GM21360 (cell line): ENCODE results near the gene PDS5A.
"Not testable (repeated sequence)": the region's sequence is repeated elsewhere in the genome, so short reads cannot be mapped to it uniquely, and the experiment has no call there.

Experiments
- ATAC-seq: cut with Tn5 transposase; IDR thresholded peaks from one replicate; pipeline ENCODE4 v1.9.1; 2021; ENCODE audit warnings: mild to moderate bottlenecking, moderate library complexity; ENCODE audit not compliant: unreplicated experiment

The PDS5A gene

DNA sequence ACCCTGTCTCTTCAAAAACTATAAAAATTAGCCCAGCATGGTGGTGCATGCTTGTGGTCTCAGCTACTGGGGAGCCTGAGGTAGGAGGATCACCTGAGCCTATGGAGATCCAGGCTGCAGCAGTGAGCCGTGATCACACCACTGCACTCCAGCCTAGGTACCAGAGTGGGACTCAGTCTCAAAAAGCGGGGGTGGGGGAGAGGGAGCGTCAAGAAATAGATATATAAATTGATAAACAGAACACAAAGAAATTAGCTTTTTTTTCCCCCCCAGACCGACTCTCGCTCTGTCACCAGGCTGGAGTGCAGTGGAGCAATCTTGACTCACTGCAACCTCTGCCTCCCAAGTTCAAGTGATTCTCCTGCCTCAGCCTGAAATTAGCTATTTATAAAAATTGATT is 14.1 kb downstream of the PDS5A start:
- no peak for ATAC-seq

DNA sequence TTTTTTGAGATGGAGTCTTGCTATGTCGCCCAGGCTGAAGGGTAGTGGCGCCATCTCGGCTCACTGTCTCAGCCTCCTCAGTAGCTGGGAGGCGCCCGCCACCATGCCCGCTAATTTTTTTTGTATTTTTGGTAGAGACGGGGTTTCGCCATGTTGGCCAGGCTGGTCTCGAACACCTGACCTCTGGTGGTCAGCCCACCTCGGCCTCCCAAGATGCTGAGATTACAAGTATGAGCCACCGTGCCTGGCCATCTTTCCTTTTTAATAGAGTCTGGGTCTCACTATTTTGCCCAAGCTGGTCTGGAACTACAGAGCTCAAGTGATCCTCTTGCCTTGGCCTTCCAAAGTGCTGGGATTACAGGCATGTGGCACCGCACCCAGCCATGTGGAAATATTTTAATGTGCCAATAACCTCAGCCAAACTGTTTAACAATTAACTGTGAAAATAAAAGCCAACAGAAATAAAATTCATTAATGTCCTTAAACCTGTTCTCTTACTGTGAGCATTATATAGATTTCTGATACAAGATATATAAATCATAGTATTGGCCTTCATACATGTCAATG is 16.3 kb downstream of the PDS5A start:
- ATAC-seq = no peak

DNA sequence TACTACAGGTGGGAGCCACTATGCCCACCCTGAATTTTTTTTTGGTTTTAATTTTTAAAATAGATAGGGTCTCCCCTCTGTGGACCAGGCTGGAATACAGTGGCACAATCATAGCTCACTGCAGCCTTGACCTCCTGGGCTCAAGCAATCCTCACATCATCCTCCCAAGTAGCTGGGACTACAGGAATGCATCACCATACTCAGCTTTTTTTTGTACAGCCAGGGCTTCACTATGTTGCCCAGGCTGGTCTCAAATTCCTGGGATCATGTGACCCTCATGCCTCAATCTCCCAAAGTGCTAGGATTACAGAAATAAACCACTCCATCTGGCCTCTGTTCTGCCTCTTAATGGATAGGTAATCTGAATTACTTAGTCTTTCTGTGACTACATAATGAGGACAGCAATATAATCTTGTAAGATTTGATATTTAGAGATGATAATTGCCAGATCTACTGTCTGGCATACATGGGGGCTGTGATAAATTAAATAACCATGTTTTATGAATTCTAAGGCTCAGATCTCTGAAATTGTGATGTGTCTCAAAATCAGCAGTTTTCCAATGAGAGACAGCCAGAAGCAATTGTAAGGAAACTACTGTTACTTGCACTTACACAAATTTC is 26.7 kb downstream of the PDS5A start:
- ATAC-seq = no peak

DNA sequence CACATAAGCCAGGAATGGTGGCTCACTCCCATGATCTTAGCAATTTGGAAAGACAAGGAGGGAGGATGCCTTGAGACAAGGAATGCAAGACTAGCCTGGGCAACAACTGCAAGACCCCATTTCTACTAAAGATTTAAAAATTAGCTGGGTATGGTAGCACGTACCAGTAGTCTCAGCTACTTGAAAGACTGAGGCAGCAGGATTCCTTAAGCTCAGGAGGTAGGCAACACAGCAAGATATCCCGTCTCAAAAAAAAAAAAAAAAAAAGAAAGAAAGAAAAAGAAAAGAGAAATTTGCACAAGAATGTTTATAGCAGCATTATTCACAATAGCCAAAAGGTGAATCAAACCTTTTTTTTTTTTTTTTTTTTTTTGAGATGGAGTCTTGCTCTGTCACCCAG is 29.7 kb downstream of the PDS5A start:
- ATAC-seq = no peak

DNA sequence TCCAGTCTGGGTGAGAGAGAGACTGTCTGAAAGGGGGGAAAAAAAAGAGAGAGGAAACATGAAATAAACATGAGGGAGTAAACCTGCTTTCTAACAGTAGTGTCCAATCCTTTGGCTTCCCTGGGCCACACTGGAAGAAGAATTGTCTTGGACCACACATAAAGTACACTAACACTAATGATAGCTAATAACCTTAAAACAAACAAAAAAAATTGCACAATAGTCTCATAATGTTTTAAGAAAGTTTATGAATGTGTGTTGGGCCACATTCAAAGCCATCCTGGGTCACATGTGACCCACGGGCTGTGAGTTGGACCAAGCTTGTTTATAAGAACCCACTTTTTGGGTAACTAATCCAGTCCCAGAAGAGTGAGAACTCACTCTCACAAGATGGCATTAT is 30.3 kb downstream of the PDS5A start:
- ATAC-seq = no peak

DNA sequence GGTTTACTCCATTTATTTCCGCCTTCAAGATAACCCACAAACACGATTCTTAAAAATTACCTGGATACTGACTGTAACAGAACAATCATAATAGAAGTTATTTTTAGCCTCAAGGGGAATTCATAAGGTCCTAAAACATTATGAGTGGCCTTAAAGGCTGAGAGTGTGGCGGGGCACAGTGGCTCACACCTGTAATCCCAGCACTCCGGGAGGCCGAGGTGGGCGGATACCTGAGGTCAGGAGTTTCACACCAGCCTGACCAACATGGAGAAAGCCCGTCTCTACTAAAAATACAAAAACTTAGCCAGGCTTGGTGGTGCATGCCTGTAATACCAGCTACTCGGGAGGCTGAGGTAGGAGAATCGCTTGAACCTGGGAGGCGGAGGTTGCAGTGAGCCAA is 33.5 kb downstream of the PDS5A start:
- ATAC-seq = not testable (repeated sequence)

DNA sequence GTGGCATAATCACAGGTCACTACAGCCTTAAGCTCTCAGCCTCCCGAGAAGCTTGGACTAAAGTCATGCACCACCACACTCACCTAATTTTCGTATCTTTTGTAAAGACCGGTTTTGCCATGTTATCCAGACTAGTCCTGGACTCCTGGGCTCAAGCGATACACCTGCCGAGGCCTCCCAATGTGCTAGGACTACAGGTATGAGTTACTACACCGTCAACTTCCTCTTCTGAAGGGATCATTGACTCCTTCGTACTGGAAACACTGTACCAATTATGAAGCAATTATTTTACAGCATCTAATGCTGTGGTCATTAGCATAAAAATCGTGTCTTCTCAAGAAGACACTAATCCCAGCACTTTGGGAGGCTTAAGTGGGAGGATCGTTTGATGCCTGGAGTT is 35.2 kb downstream of the PDS5A start:
- no peak for ATAC-seq

DNA sequence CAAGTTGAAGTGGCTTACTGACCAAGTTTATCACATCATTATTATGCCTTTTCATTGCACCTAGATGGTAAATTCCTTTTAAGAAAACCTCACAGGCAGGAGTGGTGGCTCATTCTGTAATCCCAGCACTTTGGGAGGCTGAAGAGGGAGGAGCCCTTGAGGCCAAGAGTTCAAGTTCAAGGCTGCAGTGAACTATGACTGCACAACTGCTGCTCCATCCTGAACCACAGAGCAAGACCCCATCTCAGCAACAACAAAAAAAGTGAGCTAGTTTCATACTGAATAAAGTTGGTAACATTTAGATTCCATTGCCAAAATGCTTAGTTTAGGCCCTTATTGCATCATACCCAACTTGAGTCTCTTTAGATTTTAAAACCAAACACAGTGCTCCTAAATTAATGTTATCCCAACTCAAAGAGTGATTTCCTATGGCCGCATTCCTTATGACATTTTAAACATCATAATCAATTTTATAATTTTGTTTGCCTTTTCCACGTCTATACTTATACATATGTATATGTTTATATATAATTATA is 36.0 kb downstream of the PDS5A start:
- ATAC-seq = no peak

DNA sequence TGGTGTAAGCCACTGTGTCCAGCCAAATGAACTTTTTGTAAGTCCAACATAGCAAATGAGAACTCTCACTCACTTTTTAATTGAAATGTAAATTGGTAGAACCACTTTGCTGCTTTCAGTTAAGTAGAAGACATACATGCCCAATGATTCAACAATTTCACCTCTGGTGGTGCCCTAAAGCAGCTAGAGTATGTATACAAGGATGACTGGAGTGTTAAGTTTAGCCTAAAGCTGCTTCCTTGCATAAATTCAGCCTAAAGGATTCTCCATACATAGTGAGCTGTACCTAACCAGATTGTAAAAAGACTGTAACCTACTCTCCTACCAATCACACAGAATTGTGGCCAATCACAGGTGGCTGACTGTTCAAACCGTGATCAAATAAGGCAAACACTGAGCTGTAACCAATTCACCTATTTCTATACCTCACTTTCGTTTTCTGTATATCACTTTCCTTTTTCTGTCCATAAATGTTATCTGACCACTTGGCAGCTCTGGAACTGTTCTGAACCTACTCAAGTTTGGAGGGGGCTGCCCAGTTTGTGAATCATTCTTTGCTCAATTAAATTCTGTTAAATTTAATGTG is 39.9 kb downstream of the PDS5A start:
- ATAC-seq = peak; percentile 44

DNA sequence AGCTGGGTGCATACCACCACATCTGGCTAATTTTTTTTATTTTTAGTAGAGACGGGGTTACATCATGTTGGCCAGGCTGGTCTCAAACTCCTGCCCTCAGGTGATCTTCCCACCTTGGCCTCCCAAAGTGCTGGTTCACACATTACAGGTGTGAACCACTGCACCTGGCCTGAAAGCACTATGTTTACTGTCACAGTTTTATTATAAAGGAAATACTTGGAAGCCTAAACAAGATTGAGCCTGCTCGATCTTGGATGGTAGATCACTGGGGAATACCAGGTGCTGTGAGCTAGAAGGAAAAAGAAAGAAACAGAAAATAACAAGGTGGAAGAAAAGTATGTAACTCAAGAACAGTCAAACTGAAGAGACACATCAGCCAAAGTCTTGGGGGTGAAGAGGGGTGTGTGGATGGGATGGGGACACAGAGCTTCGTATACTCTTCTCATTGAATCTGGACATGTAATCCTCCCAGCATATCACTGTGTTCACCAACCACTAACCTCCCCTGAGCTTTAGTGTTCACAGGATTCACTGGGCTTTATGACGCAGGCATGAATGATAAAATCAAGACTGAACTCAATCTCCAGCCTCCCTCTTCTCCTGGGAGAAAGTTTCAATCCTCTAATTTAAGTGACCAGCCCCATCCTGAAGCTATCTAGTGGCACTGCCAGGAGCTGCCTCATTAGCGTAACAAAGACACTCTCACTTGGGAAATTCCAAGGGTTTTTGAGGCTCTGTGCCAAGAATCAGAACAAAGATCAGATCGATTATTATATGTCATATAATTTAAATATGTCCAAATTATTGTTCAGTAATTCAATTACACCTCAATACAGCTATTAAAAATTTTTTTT is 40.9 kb downstream of the PDS5A start:
- ATAC-seq = no peak

DNA sequence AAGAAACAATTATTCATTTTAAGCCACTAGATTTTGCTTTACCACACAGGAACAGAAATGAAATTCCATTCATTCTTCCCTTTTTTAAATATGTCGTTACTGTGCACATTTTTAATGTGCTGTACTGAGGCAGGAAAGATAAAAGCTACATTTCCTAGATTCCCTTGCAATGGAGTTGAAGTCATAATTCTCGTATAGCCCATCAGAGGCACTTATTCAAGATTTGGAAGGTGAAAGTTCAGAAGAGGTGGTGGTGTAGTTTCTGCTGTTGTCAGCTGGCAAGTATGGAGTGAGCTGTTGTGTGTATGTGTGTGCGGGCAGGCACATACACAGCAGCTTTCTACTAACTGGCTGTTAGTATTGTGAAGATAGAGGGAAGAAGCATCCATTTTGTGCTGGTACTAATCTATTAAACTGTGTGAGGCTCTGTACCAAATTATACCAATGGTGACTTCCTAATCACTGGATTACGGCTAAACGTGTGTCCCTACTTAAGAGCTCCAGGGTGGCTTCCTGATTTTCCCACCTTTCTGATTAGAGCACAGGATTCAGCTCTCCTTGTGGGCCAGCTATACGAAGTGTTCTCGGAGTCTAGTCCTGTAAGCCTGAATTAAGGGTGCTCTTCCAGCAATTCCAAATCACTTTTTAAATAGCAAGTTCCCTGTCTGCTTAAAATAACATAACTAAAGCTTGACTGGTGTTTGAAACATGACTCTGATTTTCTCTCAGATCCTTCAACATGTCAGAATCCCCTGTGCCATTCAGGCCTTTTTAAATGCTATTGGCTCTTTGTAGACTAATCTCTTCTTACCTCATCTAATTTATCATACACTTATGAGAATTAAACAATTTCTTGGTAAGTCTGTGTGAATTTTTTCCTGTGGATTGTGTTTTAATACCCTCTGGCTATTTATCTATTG is 43.8 kb downstream of the PDS5A start:
- no peak for ATAC-seq

DNA sequence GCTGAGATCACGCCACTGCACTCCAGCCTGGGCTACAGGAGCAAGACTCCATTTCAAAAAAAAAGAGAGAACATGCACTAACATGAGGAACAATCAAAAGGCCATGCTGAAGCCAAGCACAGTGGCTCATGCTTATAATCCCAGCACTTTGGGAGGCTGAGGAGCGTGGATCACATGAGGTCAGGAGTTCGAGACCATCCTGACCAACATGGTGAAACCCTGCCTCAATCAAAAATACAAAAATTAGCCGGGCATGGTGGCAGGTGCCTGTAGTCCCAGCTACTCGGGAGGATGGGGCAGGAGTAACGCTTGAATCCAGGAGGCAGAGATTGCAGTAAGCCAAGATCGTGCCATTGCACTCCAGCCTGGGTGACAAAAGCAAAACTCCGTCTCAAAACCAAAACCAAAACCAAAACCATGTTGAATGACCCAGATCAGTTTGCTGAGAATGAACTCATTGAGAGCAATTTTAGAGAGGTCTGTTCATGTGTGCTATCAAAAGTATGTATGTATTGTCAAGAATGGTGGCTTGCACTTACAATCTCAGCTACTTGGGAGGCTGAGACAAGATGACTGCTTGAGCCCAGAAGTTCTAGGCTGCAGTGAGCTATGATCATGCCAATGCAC is 44.8 kb downstream of the PDS5A start:
- ATAC-seq = no peak

DNA sequence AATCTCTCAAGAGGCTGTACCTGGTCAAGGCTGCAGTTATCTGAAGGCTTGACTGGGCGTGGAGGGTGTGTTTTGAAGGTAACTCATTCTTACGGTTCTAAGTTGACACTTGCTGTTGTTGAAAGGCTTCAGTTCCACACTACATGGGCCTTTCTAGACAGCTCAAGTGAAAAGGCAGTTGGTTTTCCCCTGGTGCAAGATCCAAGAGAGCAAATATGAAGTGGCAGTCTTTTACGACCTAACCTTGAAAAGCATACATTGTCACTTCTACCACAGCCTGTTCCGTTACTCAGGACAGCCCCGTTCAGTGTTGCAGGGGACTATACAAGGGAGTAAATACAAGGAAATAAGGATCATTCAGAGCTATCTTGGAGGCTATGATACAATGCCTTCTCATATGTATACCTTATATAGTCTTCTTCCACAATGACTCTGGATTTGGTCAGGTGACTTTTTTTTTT is 46.2 kb downstream of the PDS5A start:
- no peak for ATAC-seq

DNA sequence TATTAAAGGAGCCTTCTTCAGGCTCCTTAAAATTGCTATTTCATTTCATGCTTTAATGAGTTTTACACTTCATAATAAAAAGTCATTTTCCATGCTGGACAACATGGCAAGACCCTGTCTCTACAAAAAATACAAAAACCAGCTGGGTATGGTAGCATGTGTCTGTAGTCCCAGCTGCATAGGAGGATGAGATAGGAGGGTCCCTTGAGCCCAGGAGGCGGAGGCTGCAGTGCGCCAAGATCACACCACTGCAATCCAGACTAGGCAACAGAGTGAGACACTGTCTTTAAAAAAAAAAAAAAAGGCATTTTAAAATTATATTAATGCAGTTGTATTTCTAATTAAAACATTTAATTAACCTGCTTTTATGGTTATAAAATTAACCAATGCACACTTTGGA is 49.2 kb downstream of the PDS5A start:
- no peak for ATAC-seq

DNA sequence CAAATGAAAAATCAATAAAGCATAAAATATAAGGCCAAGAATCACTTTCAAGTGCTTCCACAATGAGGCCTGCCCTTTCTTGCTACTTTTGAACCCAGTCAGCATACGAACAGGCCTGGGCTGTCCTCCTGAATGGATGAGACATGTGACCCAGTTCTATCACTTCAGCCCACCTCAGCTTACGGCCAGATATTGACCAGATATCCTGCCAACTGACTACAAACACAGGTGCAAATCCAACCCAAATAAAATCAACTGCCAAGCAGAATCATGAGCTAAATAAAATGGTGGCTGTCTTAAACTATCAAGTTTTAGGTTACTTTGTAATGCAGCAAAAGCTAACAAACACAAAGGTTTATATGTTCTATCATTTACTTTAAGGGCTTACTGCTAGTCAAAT is 53.7 kb downstream of the PDS5A start:
- ATAC-seq = no peak

DNA sequence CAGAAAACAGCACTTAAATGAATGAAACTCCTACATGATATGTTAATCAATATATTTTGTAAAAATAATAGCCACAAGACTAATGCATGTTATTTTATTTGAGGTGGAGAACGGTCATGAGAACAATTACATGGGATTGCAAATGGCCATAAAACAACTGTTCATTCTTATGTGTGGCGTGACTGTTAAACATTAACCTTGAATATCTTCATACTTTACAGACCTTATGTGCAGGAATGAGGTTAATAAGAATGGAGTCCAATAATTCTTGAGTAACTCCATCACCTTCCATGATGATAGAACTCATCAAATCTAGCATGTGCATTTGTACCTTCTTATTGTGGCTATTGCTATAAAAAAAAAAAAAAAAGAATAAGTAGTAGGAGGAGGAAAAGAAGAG is 55.3 kb downstream of the PDS5A start:
- ATAC-seq = no peak

DNA sequence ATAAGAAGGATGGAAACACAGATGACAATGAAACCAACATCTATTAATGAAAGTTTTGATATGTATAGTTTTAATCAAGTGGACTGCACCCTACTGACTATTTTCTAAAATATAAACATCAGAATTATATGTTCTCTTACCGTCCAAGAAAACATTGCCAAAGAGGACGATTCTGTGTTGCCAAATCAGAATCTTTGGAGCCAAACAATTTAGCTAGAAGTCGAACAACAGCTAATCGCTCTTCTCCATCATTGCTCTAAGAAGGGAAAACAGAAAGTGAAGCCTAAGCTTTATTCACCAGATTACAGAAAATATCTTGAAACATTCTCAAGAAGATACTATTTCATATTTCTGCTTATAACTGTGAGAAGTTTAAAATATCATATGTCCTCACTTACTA is 64.2 kb downstream of the PDS5A start:
- no peak for ATAC-seq

DNA sequence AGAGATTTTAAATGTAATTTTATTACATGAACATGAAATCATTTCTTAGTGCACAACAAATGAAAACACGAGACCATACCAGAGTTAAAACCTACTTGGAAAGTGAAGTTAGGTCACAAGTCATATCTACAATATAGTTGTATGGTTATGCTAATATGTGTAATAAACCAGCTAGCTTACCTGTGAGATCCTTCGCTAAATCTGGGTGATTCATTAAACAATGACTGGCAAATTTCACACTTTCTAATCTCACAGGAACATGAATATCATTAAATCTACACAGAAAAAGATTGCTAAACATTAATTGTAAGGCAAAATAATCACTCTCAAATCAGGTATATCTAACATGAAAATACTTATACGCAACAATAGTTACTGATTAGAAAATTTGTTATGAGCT is 67.6 kb downstream of the PDS5A start:
- ATAC-seq = no peak

DNA sequence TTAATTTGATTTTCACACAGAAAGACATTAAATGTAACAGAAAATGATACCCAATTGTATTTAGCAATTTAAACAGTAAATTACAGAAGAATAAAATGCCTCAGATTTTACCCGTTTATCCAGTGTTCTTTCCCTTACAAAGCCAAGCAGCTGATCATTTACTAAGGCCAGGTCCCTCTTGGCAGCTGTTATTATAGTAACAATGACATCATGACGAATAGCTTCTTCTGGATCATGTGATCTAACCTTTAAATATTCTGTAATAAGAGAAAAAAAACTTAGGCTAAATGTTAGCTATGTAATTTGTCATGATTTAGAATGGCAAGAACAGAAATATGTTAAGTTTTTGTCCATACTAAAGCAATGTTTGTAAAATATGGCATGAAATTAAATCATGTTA is 69.4 kb downstream of the PDS5A start:
- no peak for ATAC-seq

DNA sequence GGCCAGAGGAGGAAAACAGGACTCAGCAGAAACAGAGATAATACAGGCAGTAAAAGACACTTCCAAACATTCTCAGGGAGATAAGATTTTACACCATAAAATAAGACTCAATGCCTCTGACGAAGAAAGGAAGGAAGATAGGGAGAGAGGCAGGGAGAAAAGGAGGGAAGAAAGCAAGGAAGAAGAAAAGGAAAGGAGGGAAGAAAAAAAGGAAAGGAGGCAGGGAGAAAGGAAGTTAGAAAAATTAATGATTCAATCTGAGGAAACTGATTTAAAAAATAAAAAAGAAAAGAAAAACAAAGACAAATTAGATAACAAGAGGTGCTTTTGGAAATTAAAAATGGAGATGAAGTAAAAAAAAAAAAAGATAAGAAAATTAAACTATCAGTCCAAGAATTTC is 72.1 kb downstream of the PDS5A start:
- ATAC-seq = no peak
